ENCODE results near the gene SPRN.

- TF ChIP-seq CTCF (conservative IDR thresholded peaks at IDR 0.05) (no peak), EZH2 (IDR thresholded peaks at IDR 0.05; ENCODE audit: low read depth) (no peak)
Measured at GRCh38 chr10:133375357-133376115, 48.9 kb downstream of the SPRN start.

All from PC-9 (cell line).